ENCODE results near the gene CBX2.

Gene CBX2

DNA sequence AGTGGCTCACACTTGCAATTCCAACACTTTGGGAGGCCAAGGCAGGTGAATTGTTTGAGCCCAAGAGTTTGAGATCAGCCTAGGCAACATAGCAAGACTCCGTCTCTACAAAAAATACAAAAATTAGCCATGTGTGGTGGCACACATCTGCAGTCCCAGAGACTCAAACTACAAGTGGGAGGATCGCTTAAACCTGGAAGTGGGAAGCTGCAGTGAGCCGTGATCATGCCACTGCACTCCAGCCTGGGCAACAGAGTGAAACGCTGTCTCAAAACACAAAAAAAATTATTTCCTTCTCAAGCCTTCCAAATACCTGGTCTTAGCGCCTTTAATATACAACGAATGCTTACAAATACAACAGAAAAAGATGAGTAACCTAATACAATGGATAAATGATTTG lies 19.7 kb upstream of the CBX2 start:
- no peaks in the 10 kb centered on the region for H4K20me1 ChIP-seq (ENCODE audit: control insufficient read depth, insufficient read depth, low read depth, low read length)

GRCh38 chr17:79760197-79760906 lies 17.6 kb upstream of the CBX2 start:
- Histone ChIP-seq H3K79me2 (ENCODE audit: control insufficient read depth, low read length) (no peaks in the 10 kb centered on the region), H3K27me3 (ENCODE audit: control insufficient read depth, low read length) (no peaks in the 10 kb centered on the region), H3K4me3 (ENCODE audit: low read length) (no peak overlapping the region), H3K9me3 (ENCODE audit: control insufficient read depth, insufficient read depth, low read length) (no peaks in the 10 kb centered on the region), H3K4me2 (ENCODE audit: low read length) (no peak overlapping the region), H3K27ac (ENCODE audit: low read depth, low read length) (no peak overlapping the region), H4K20me1 (ENCODE audit: control insufficient read depth, insufficient read depth, low read depth, low read length) (no peaks in the 10 kb centered on the region), H3K36me3 (ENCODE audit: control insufficient read depth, low read length) (no peaks in the 10 kb centered on the region), H3K4me1 (ENCODE audit: control insufficient read depth, low read length) (no peaks in the 10 kb centered on the region), H3F3A (ENCODE audit: control insufficient read depth, insufficient read depth) (no peaks in the 10 kb centered on the region), H3K9me2 (replicated peaks; ENCODE audit: control insufficient read depth, low read length) (no peaks in the 10 kb centered on the region)
- TF ChIP-seq EZH2phosphoT487 (IDR thresholded peaks at IDR 0.05; ENCODE audit: borderline replicate concordance, low read length) (no peak), CTCF (IDR thresholded peaks at IDR 0.05; ENCODE audit: low read depth, low read length, poor library complexity, severe bottlenecking) (no peak)

More for the DNA sequence above, 19.7 kb upstream of the CBX2 start:
- TF ChIP-seq EZH2phosphoT487 (IDR thresholded peaks at IDR 0.05; ENCODE audit: borderline replicate concordance, low read length) (no peak), CTCF (IDR thresholded peaks at IDR 0.05; ENCODE audit: low read depth, low read length, poor library complexity, severe bottlenecking) (no peak)
- Histone ChIP-seq H3K79me2 (ENCODE audit: control insufficient read depth, low read length) (no peaks in the 10 kb centered on the region), H3K36me3 (ENCODE audit: control insufficient read depth, low read length) (no peaks in the 10 kb centered on the region), H3K27ac (ENCODE audit: low read depth, low read length) (no peak overlapping the region), H3K4me1 (ENCODE audit: control insufficient read depth, low read length) (no peaks in the 10 kb centered on the region), H3K4me2 (ENCODE audit: low read length) (no peak overlapping the region), H3K9me2 (replicated peaks; ENCODE audit: control insufficient read depth, low read length) (no peaks in the 10 kb centered on the region), H3K9me3 (ENCODE audit: control insufficient read depth, insufficient read depth, low read length) (no peaks in the 10 kb centered on the region), H3F3A (ENCODE audit: control insufficient read depth, insufficient read depth) (no peaks in the 10 kb centered on the region), H3K4me3 (ENCODE audit: low read length) (no peak overlapping the region), H3K27me3 (ENCODE audit: control insufficient read depth, low read length) (no peaks in the 10 kb centered on the region)

- Histone ChIP-seq H3K27me3 (ENCODE audit: control insufficient read depth, low read length) (no peaks in the 10 kb centered on the region), H3K79me2 (ENCODE audit: control insufficient read depth, low read length) (no peaks in the 10 kb centered on the region), H3K4me2 (ENCODE audit: low read length) (no peak overlapping the region), H3K27ac (ENCODE audit: low read depth, low read length) (no peak overlapping the region), H3K9me3 (ENCODE audit: control insufficient read depth, insufficient read depth, low read length) (no peaks in the 10 kb centered on the region), H3F3A (ENCODE audit: control insufficient read depth, insufficient read depth) (no peaks in the 10 kb centered on the region), H3K4me1 (ENCODE audit: control insufficient read depth, low read length) (no peaks in the 10 kb centered on the region), H3K36me3 (ENCODE audit: control insufficient read depth, low read length) (no peaks in the 10 kb centered on the region), H4K20me1 (ENCODE audit: control insufficient read depth, insufficient read depth, low read depth, low read length) (no peaks in the 10 kb centered on the region), H3K9me2 (replicated peaks; ENCODE audit: control insufficient read depth, low read length) (no peaks in the 10 kb centered on the region), H3K4me3 (ENCODE audit: low read length) (no peak overlapping the region)
- no peak for TF ChIP-seq CTCF (IDR thresholded peaks at IDR 0.05; ENCODE audit: low read depth, low read length, poor library complexity, severe bottlenecking)
Observed at GRCh38 chr17:79761894-79762589, 15.9 kb upstream of the CBX2 start.

Data from DOHH2 (cell line).